Measurements from ENCODE around the gene PDZD8. TPM values are rescaled to one million over a fixed set of nuclear protein-coding genes. Genes with fewer than 3 reads are reported as not detected.

The PDZD8 gene
- total RNA-seq, 6 experiments from 2014 or later = 33.5 to 59.7 (median 46.4) TPM

- Histone ChIP-seq H3K4me1 (peaks cover 0 to 2% (median under 1%) of the 10 kb centered on the region in 4 donors), H3K9me3 (no peaks in the 10 kb centered on the region), H3K27ac (no peak overlapping the region), H3K36me3 (no peaks in the 10 kb centered on the region), H3K27me3 (no peaks in the 10 kb centered on the region), H3K4me3 (no peak overlapping the region)
- intact Hi-C loops (cut with DNase I) = no loop called here
- ATAC-seq (no peak), DNase-seq (no peak)
- WGBS (ENCODE audit: insufficient coverage, low coverage, low lambda C conversion rate, missing lambda C conversion rate) = 87% methylated on average over 3 of the region's 5 CpGs
- TF ChIP-seq CTCF (IDR thresholded peaks at IDR 0.05) (no peak), POLR2A (IDR thresholded peaks at IDR 0.05) (no peak)
These were observed 44.7 kb upstream of the PDZD8 start for GRCh38 chr10:117419921-117420320.

- H3K27me3 ChIP-seq = no peaks in the 10 kb centered on the region
- no peak overlapping the region for H3K27ac ChIP-seq
- no peaks in the 10 kb centered on the region for H3K9me3 ChIP-seq
- TF ChIP-seq POLR2A (IDR thresholded peaks at IDR 0.05) = no peak
- no peak for TF ChIP-seq CTCF (IDR thresholded peaks at IDR 0.05)
- H3K36me3 ChIP-seq = no peaks in the 10 kb centered on the region
- ATAC-seq (no peak), DNase-seq (no peak)
- intact Hi-C loops (cut with DNase I) = no loop called here
- WGBS (ENCODE audit: insufficient coverage, low coverage, low lambda C conversion rate, missing lambda C conversion rate) = 85% methylated on average over 2 of the region's 2 CpGs
- peaks cover 0 to 10% (median 4%) of the 10 kb centered on the region in 4 donors for H3K4me1 ChIP-seq
- no peak overlapping the region for H3K4me3 ChIP-seq
These were observed 43.9 kb upstream of the PDZD8 start for GRCh38 chr10:117419159-117419558.

- WGBS (ENCODE audit: insufficient coverage, low coverage, low lambda C conversion rate, missing lambda C conversion rate) = 58% methylated on average over 4 of the region's 4 CpGs
- H3K36me3 ChIP-seq = no peaks in the 10 kb centered on the region
- no peaks in the 10 kb centered on the region for H3K27me3 ChIP-seq
- H3K27ac ChIP-seq = no peak overlapping the region
- no peak overlapping the region for H3K4me3 ChIP-seq
- intact Hi-C loops (cut with DNase I) = no loop called here
- no peak for DNase-seq
- TF ChIP-seq CTCF (IDR thresholded peaks at IDR 0.05) (no peak), POLR2A (IDR thresholded peaks at IDR 0.05) (no peak)
- no peaks in the 10 kb centered on the region for H3K9me3 ChIP-seq
- no peak for ATAC-seq
- peaks cover 0 to 20% (median 8%) of the 10 kb centered on the region in 4 donors for H3K4me1 ChIP-seq
These were observed 42.9 kb upstream of the PDZD8 start for GRCh38 chr10:117418121-117418520.

GRCh38 chr10:117417196-117417595, 42.0 kb upstream of the PDZD8 start:
- intact Hi-C loops (cut with DNase I) = no loop called here
- H3K27me3 ChIP-seq = no peaks in the 10 kb centered on the region
- 67% methylated on average over 1 of the region's 3 CpGs for WGBS (ENCODE audit: insufficient coverage, low coverage, low lambda C conversion rate, missing lambda C conversion rate)

More at GRCh38 chr10:117417196-117417595, 42.0 kb upstream of the PDZD8 start:
- DNase-seq (no peak), ATAC-seq (no peak)
- no peak overlapping the region for H3K4me3 ChIP-seq
- no peaks in the 10 kb centered on the region for H3K9me3 ChIP-seq
- H3K4me1 ChIP-seq = peaks cover 0 to 30% (median 8%) of the 10 kb centered on the region in 4 donors
- TF ChIP-seq CTCF (IDR thresholded peaks at IDR 0.05) (no peak), POLR2A (IDR thresholded peaks at IDR 0.05) (no peak)
- H3K36me3 ChIP-seq = no peaks in the 10 kb centered on the region
- no peak overlapping the region for H3K27ac ChIP-seq

Measured in right lobe of liver (tissue), 6 donors.